SK-N-SH (cell line): ENCODE results near the gene CLEC6A.

Source experiments
- EZH2phosphoT487 ChIP-seq: fragments of 200-600 bp; sonication (generic); IDR thresholded peaks from 2 replicates; pipeline ENCODE4 v1.6.1; 2017; ENCODE audit warnings: low read depth, mixed run types, mild to moderate bottlenecking, antibody characterized with exemption, moderate library complexity, borderline replicate concordance
- TF ChIP-seq, protein P1 (sequence below): fragments of 200-600 bp; sonication (generic); IDR thresholded peaks from 2 replicates; pipeline ENCODE4 v1.6.1; 2017; ENCODE audit warnings: antibody characterized with exemption, mild to moderate bottlenecking, moderate library complexity
- TF ChIP-seq, protein P2 (sequence below): IDR thresholded peaks from 2 replicates; pipeline ENCODE4; 2012

DNA sequence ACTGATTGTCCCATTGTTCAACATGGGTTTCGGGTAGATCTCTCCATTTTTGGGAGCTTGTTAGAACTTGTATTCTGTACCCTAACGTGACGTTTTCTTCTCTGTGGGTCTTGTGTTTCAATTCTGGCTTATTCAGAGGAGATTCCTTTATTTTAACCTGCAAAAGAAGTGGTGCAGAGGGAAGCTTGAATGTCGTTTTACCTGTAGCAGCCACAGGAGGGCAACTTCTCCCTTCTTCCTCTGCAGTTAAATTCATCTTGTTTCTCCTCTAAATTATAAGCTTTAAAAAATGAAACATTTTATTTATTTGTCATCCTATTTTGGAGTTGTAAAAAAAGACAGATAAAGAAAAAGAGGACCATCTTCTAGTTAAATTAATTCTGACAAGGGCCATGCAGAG is 43.9 kb downstream of the CLEC6A start:
- TF ChIP-seq, protein P1, sequence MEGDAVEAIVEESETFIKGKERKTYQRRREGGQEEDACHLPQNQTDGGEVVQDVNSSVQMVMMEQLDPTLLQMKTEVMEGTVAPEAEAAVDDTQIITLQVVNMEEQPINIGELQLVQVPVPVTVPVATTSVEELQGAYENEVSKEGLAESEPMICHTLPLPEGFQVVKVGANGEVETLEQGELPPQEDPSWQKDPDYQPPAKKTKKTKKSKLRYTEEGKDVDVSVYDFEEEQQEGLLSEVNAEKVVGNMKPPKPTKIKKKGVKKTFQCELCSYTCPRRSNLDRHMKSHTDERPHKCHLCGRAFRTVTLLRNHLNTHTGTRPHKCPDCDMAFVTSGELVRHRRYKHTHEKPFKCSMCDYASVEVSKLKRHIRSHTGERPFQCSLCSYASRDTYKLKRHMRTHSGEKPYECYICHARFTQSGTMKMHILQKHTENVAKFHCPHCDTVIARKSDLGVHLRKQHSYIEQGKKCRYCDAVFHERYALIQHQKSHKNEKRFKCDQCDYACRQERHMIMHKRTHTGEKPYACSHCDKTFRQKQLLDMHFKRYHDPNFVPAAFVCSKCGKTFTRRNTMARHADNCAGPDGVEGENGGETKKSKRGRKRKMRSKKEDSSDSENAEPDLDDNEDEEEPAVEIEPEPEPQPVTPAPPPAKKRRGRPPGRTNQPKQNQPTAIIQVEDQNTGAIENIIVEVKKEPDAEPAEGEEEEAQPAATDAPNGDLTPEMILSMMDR = no peak
- TF ChIP-seq, protein P2, sequence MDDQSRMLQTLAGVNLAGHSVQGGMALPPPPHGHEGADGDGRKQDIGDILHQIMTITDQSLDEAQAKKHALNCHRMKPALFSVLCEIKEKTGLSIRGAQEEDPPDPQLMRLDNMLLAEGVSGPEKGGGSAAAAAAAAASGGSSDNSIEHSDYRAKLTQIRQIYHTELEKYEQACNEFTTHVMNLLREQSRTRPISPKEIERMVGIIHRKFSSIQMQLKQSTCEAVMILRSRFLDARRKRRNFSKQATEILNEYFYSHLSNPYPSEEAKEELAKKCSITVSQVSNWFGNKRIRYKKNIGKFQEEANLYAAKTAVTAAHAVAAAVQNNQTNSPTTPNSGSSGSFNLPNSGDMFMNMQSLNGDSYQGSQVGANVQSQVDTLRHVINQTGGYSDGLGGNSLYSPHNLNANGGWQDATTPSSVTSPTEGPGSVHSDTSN = no peak
- TF ChIP-seq EZH2phosphoT487 = no peak
